ENCODE results near the gene MLLT3. TPM values are rescaled to one million over a fixed set of nuclear protein-coding genes. Genes with fewer than 3 reads are reported as not detected.

MLLT3 gene
- total and polyA plus RNA-seq, 2 of the 13 experiments (the other 11 are each of a cell fraction or from before 2014, with no cell fraction given) = 12.3 to 12.6 TPM

GRCh38 chr9:20481437-20481836 lies 140.9 kb downstream of the MLLT3 start:
- Histone ChIP-seq H3K4me3 (replicated peaks in 1 of 3; ENCODE audit: insufficient read depth in 1 of 3, low read depth in 2 of 3, low read length in 3 of 3) (no peak overlapping the region), H2AFZ (ENCODE audit: low read length) (no peak overlapping the region), H3K9ac (ENCODE audit: insufficient read depth, low read depth, low read length) (no peak overlapping the region), H3K79me2 (ENCODE audit: insufficient read depth, low read length) (peaks cover 3% of the 10 kb centered on the region), H3K9me3 (ENCODE audit: low read length) (no peaks in the 10 kb centered on the region), H3K4me2 (ENCODE audit: low read depth, low read length) (no peak overlapping the region), H3K27me3 (ENCODE audit: control insufficient read depth in 1 of 2, insufficient read depth in 2 of 2, low read length in 2 of 2) (no peaks in the 10 kb centered on the region), H3K36me3 (replicated peaks in 1 of 2; ENCODE audit: control insufficient read depth in 1 of 2, insufficient read depth in 2 of 2, low read length in 2 of 2) (no peaks in the 10 kb centered on the region), H4K20me1 (ENCODE audit: insufficient read depth, low read length) (no peaks in the 10 kb centered on the region), H3K4me1 (ENCODE audit: insufficient read depth, low read length) (peaks cover 30% of the 10 kb centered on the region), H3K27ac (ENCODE audit: extremely low read length, insufficient read depth, low read length) (no peak overlapping the region)
- ATAC-seq (no peak), DNase-seq (ENCODE audit: low spot score) (no peak), FAIRE-seq (no peak)
- WGBS (ENCODE audit: low lambda C conversion rate) = 64% methylated on average over 5 of the region's 5 CpGs
- intact Hi-C loops (cut with micrococcal nuclease; ENCODE audit: unreplicated experiment) (no loop called here), in situ Hi-C loops (cut with HindIII; ENCODE audit: extremely low pct_ligation_motif_present, low pct_unique_long_range_greater_than_20kb) (no loop called here)
- CTCF ChIA-PET (ENCODE audit: low intra/inter-chr PET ratio, low total read pairs) = no interaction called here
- BruUV-seq (replicated peaks) = no TSS peak
- POLR2A ChIA-PET = no interaction called here
- TF ChIP-seq IRF2 (CRISPR knock-in tag; IDR thresholded peaks at IDR 0.05) (no peak), ZNF33B (CRISPR knock-in tag; IDR thresholded peaks at IDR 0.05) (no peak)
- TF ChIP-seq, protein P1, sequence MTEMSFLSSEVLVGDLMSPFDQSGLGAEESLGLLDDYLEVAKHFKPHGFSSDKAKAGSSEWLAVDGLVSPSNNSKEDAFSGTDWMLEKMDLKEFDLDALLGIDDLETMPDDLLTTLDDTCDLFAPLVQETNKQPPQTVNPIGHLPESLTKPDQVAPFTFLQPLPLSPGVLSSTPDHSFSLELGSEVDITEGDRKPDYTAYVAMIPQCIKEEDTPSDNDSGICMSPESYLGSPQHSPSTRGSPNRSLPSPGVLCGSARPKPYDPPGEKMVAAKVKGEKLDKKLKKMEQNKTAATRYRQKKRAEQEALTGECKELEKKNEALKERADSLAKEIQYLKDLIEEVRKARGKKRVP (CRISPR knock-in tag; IDR thresholded peaks at IDR 0.05) = no peak

- H4K20me1 ChIP-seq (ENCODE audit: insufficient read depth, low read length) = no peaks in the 10 kb centered on the region
- ChIA-PET CTCF (ENCODE audit: low intra/inter-chr PET ratio, low total read pairs) (no interaction called here), POLR2A (no interaction called here)
- peaks cover 4% of the 10 kb centered on the region for H3K79me2 ChIP-seq (ENCODE audit: insufficient read depth, low read length)
- intact Hi-C loops (cut with micrococcal nuclease; ENCODE audit: unreplicated experiment) (no loop called here), in situ Hi-C loops (cut with HindIII; ENCODE audit: extremely low pct_ligation_motif_present, low pct_unique_long_range_greater_than_20kb) (no loop called here)
- BruUV-seq (replicated peaks) = no TSS peak
- DNase-seq (ENCODE audit: low spot score) (no peak), ATAC-seq (no peak), FAIRE-seq (no peak)
- 52% methylated on average over 3 of the region's 3 CpGs for WGBS (ENCODE audit: low lambda C conversion rate)
- H3K4me3 ChIP-seq (replicated peaks in 1 of 3; ENCODE audit: insufficient read depth in 1 of 3, low read depth in 2 of 3, low read length in 3 of 3) = no peak overlapping the region
- no peak overlapping the region for H3K27ac ChIP-seq (ENCODE audit: extremely low read length, insufficient read depth, low read length)
- no peaks in the 10 kb centered on the region for H3K36me3 ChIP-seq (replicated peaks in 1 of 2; ENCODE audit: control insufficient read depth in 1 of 2, insufficient read depth in 2 of 2, low read length in 2 of 2)
- no peak overlapping the region for H3K9ac ChIP-seq (ENCODE audit: insufficient read depth, low read depth, low read length)
- no peaks in the 10 kb centered on the region for H3K9me3 ChIP-seq (ENCODE audit: low read length)
- H3K27me3 ChIP-seq (ENCODE audit: control insufficient read depth in 1 of 2, insufficient read depth in 2 of 2, low read length in 2 of 2) = no peaks in the 10 kb centered on the region
- TF ChIP-seq RFX1 (IDR thresholded peaks at IDR 0.05) = no peak
- no peak for TF ChIP-seq MTA3 (CRISPR knock-in tag; IDR thresholded peaks at IDR 0.05)
- no peak for TF ChIP-seq HNRNPH1 (optimal IDR thresholded peaks at IDR 0.05; ENCODE audit: low read depth, low read length)
- TF ChIP-seq, protein P2, sequence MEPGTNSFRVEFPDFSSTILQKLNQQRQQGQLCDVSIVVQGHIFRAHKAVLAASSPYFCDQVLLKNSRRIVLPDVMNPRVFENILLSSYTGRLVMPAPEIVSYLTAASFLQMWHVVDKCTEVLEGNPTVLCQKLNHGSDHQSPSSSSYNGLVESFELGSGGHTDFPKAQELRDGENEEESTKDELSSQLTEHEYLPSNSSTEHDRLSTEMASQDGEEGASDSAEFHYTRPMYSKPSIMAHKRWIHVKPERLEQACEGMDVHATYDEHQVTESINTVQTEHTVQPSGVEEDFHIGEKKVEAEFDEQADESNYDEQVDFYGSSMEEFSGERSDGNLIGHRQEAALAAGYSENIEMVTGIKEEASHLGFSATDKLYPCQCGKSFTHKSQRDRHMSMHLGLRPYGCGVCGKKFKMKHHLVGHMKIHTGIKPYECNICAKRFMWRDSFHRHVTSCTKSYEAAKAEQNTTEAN (CRISPR knock-in tag; conservative IDR thresholded peaks at IDR 0.05) = no peak
- TF ChIP-seq PPARG (CRISPR knock-in tag; conservative IDR thresholded peaks at IDR 0.05) = no peak
- TF ChIP-seq PAXIP1 (CRISPR knock-in tag; conservative IDR thresholded peaks at IDR 0.05) = no peak
- no peak for TF ChIP-seq ZNF577 (CRISPR knock-in tag; IDR thresholded peaks at IDR 0.05; ENCODE audit: borderline replicate concordance, low read depth)
- TF ChIP-seq CREM (IDR thresholded peaks at IDR 0.05) = no peak
- TF ChIP-seq CREM (CRISPR knock-in tag; IDR thresholded peaks at IDR 0.05) = no peak
- TF ChIP-seq ZNF101 (CRISPR knock-in tag; IDR thresholded peaks at IDR 0.05; ENCODE audit: borderline replicate concordance, low read depth) = no peak
- peaks cover 40% of the 10 kb centered on the region for H3K4me1 ChIP-seq (ENCODE audit: insufficient read depth, low read length)
- H2AFZ ChIP-seq (ENCODE audit: low read length) = no peak overlapping the region
- no peak overlapping the region for H3K4me2 ChIP-seq (ENCODE audit: low read depth, low read length)
Observed at GRCh38 chr9:20480249-20480648, 142.1 kb downstream of the MLLT3 start.

All from HepG2 (cell line).